ENCODE data around the gene PRKRIP1.
"Not testable (repeated sequence)": the region's sequence is repeated elsewhere in the genome, so short reads cannot be mapped to it uniquely, and the experiment has no call there.

DNA sequence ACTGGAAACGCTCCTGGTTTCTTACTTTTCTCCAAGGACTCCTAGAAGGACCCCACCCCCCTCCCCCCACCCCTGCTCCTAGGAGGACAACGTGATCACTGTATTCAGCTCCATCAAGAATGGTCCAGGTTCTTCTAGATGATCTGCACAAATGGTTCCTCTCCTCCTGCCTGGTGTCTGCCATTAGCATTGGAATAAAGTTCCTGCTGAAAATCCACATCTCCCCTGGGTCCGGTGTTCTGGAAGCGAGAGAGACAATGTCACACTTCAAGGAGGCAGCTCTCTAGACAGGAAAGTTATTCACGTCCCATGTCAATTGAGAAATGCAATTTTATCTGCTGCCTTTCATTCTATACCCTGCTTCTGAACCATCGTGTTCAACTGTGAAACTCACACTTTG lies 49.2 kb upstream of the PRKRIP1 start:
- TF ChIP-seq, protein P1, sequence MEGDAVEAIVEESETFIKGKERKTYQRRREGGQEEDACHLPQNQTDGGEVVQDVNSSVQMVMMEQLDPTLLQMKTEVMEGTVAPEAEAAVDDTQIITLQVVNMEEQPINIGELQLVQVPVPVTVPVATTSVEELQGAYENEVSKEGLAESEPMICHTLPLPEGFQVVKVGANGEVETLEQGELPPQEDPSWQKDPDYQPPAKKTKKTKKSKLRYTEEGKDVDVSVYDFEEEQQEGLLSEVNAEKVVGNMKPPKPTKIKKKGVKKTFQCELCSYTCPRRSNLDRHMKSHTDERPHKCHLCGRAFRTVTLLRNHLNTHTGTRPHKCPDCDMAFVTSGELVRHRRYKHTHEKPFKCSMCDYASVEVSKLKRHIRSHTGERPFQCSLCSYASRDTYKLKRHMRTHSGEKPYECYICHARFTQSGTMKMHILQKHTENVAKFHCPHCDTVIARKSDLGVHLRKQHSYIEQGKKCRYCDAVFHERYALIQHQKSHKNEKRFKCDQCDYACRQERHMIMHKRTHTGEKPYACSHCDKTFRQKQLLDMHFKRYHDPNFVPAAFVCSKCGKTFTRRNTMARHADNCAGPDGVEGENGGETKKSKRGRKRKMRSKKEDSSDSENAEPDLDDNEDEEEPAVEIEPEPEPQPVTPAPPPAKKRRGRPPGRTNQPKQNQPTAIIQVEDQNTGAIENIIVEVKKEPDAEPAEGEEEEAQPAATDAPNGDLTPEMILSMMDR (IDR thresholded peaks at IDR 0.05), result not testable (repeated sequence)
- not testable (repeated sequence) for TF ChIP-seq REST (IDR thresholded peaks at IDR 0.05; ENCODE audit: insufficient read depth in 1 of 2, low read depth in 2 of 2, low read length in 1 of 2); POLR2AphosphoS5 (IDR thresholded peaks at IDR 0.05; ENCODE audit: low read depth, low read length); TCF7L2 (IDR thresholded peaks at IDR 0.05; ENCODE audit: low read depth, low read length); SIN3A (IDR thresholded peaks at IDR 0.05; ENCODE audit: borderline replicate concordance, insufficient read depth, low read depth, low read length)

All from Panc1 (cell line).